ENCODE results near the gene NIPSNAP2. TPM values are rescaled to one million over a fixed set of nuclear protein-coding genes. Genes with fewer than 3 reads are reported as not detected.
A peak's percentile ranks its signal among the peaks of the same experiment; 100 is the strongest.

The NIPSNAP2 gene
- total and polyA plus RNA-seq, 2 of the 13 experiments (the other 11 are each of a cell fraction or from before 2014, with no cell fraction given) = 40.3 to 61.5 TPM

- TF ChIP-seq ZFP91 (CRISPR knock-in tag; IDR thresholded peaks at IDR 0.05; ENCODE audit: borderline replicate concordance) (peak; percentile 52; the same call in 1 of the 2 replicates), SOX13 (IDR thresholded peaks at IDR 0.05) (no peak), SOX13 (CRISPR knock-in tag; conservative IDR thresholded peaks at IDR 0.05 in 1 of 2, IDR thresholded peaks at IDR 0.05 in 1 of 2) (peak in 1 of 2 experiments; percentile 12; a peak in 1 of 4 replicates), KDM5A (IDR thresholded peaks at IDR 0.05; ENCODE audit: borderline replicate concordance, low read length) (no peak), POLR2AphosphoS5 (IDR thresholded peaks at IDR 0.05; ENCODE audit: low read depth, low read length) (peak; percentile 68), KAT8 (CRISPR knock-in tag; IDR thresholded peaks at IDR 0.05) (peak; percentile 27; the same call in 1 of the 2 replicates), ZMYM3 (CRISPR knock-in tag; IDR thresholded peaks at IDR 0.05) (peak; percentile 26; the same call in 1 of the 2 replicates), ZSCAN12 (CRISPR knock-in tag; IDR thresholded peaks at IDR 0.05) (0 out of 2 replicates have a peak, but pooled peaks have one; percentile 47)
Measured at GRCh38 chr7:55964261-55965099, at the start of gene NIPSNAP2 (continued).

GRCh38 chr7:55917771-55918170 is 46.6 kb upstream of the NIPSNAP2 start:
- CTCF ChIA-PET (ENCODE audit: low intra/inter-chr PET ratio, low total read pairs) = no interaction called here
- Histone ChIP-seq H3K4me1 (ENCODE audit: insufficient read depth, low read length) (no peaks in the 10 kb centered on the region), H3K79me2 (ENCODE audit: insufficient read depth, low read length) (no peaks in the 10 kb centered on the region), H3K27ac (ENCODE audit: extremely low read length, insufficient read depth, low read length) (no peak overlapping the region), H4K20me1 (ENCODE audit: insufficient read depth, low read length) (no peaks in the 10 kb centered on the region), H3K36me3 (replicated peaks in 1 of 2; ENCODE audit: control insufficient read depth in 1 of 2, insufficient read depth in 2 of 2, low read length in 2 of 2) (no peaks in the 10 kb centered on the region), H3K9ac (ENCODE audit: insufficient read depth, low read depth, low read length) (no peak overlapping the region), H2AFZ (ENCODE audit: low read length) (no peak overlapping the region), H3K4me3 (replicated peaks in 1 of 3; ENCODE audit: insufficient read depth in 1 of 3, low read depth in 2 of 3, low read length in 3 of 3) (no peak overlapping the region), H3K9me3 (ENCODE audit: low read length) (no peaks in the 10 kb centered on the region), H3K4me2 (ENCODE audit: low read depth, low read length) (no peak overlapping the region), H3K27me3 (ENCODE audit: control insufficient read depth in 1 of 2, insufficient read depth in 2 of 2, low read length in 2 of 2) (no peaks in the 10 kb centered on the region)
- POLR2A ChIA-PET = no interaction called here
- TF ChIP-seq ZKSCAN5 (CRISPR knock-in tag; IDR thresholded peaks at IDR 0.05) (no peak), ZNF616 (CRISPR knock-in tag; IDR thresholded peaks at IDR 0.05; ENCODE audit: low read depth) (no peak), MNT (IDR thresholded peaks at IDR 0.05) (no peak), HNF4A (CRISPR knock-in tag; IDR thresholded peaks at IDR 0.05) (no peak), FOXP1 (IDR thresholded peaks at IDR 0.05) (no peak), FOXP1 (CRISPR knock-in tag; IDR thresholded peaks at IDR 0.05) (no peak), DNMT3B (CRISPR knock-in tag; conservative IDR thresholded peaks at IDR 0.05) (no peak), NCOA1 (CRISPR knock-in tag; IDR thresholded peaks at IDR 0.05) (no peak), SUZ12 (IDR thresholded peaks at IDR 0.05; ENCODE audit: low read depth, low read length) (no peak)
- WGBS (ENCODE audit: low lambda C conversion rate) = 100% methylated on average over 1 of the region's 1 CpG
- intact Hi-C loops (cut with micrococcal nuclease; ENCODE audit: unreplicated experiment) (no loop called here), in situ Hi-C loops (cut with HindIII; ENCODE audit: extremely low pct_ligation_motif_present, low pct_unique_long_range_greater_than_20kb) (no loop called here)
- FAIRE-seq (no peak), ATAC-seq (no peak), DNase-seq (ENCODE audit: low spot score) (no peak)
- no TSS peak for BruUV-seq (replicated peaks)
